Measurements from ENCODE around the gene MRO.
"Not testable (repeated sequence)": the region's sequence is repeated elsewhere in the genome, so short reads cannot be mapped to it uniquely, and the experiment has no call there.

Gene MRO

GRCh38 chr18:50783553-50783952, 36.3 kb downstream of the MRO start:
- H3K36me3 ChIP-seq (replicated peaks; ENCODE audit: low read depth, low read length): no peaks in the 10 kb centered on the region
- H4K20me1 ChIP-seq (ENCODE audit: insufficient read depth, low read length): no peaks in the 10 kb centered on the region
- no peak overlapping the region for H3K9ac ChIP-seq (ENCODE audit: low read length)
- no peak overlapping the region for H2AFZ ChIP-seq (ENCODE audit: low read depth, low read length)
- H3K4me1 ChIP-seq (ENCODE audit: low read length): no peaks in the 10 kb centered on the region
- H3K4me2 ChIP-seq (ENCODE audit: low read length): no peak overlapping the region
- H3K9me3 ChIP-seq (ENCODE audit: insufficient read depth, low read length): no peaks in the 10 kb centered on the region
- no peaks in the 10 kb centered on the region for H3K79me2 ChIP-seq (ENCODE audit: low read length)
- no peak overlapping the region for H3K4me3 ChIP-seq (ENCODE audit: low read length)
- TF ChIP-seq CTCF (IDR thresholded peaks at IDR 0.05; ENCODE audit: low read depth, low read length) (no peak), EZH2phosphoT487 (IDR thresholded peaks at IDR 0.05; ENCODE audit: low read depth) (no peak)
- H3K27me3 ChIP-seq (ENCODE audit: low read depth, low read length): peaks cover 33% of the 10 kb centered on the region
- H3K27ac ChIP-seq (ENCODE audit: low read length): no peak overlapping the region

GRCh38 chr18:50779021-50779420, 40.8 kb downstream of the MRO start:
- H3K9me3 ChIP-seq (ENCODE audit: insufficient read depth, low read length); H3K79me2 ChIP-seq (ENCODE audit: low read length); H4K20me1 ChIP-seq (ENCODE audit: insufficient read depth, low read length); H3K4me2 ChIP-seq (ENCODE audit: low read length); H3K27ac ChIP-seq (ENCODE audit: low read length); H3K4me3 ChIP-seq (ENCODE audit: low read length); H3K4me1 ChIP-seq (ENCODE audit: low read length); H3K36me3 ChIP-seq (replicated peaks; ENCODE audit: low read depth, low read length); H3K9ac ChIP-seq (ENCODE audit: low read length); H2AFZ ChIP-seq (ENCODE audit: low read depth, low read length): not testable (repeated sequence)
- H3K27me3 ChIP-seq (ENCODE audit: low read depth, low read length): peaks cover 46% of the 10 kb centered on the region

GRCh38 chr18:50776383-50776782, 43.4 kb downstream of the MRO start:
- no peak overlapping the region for H2AFZ ChIP-seq (ENCODE audit: low read depth, low read length)
- no peaks in the 10 kb centered on the region for H3K4me1 ChIP-seq (ENCODE audit: low read length)
- H3K4me2 ChIP-seq (ENCODE audit: low read length): no peak overlapping the region
- H3K9me3 ChIP-seq (ENCODE audit: insufficient read depth, low read length): 0 out of 2 replicates have a peak, but pooled peaks cover 5% of the 10 kb centered on the region
- H4K20me1 ChIP-seq (ENCODE audit: insufficient read depth, low read length): no peaks in the 10 kb centered on the region
- H3K27me3 ChIP-seq (ENCODE audit: low read depth, low read length): peaks cover 38% of the 10 kb centered on the region
- no peaks in the 10 kb centered on the region for H3K79me2 ChIP-seq (ENCODE audit: low read length)
- H3K4me3 ChIP-seq (ENCODE audit: low read length): no peak overlapping the region
- no peak overlapping the region for H3K27ac ChIP-seq (ENCODE audit: low read length)
- no peak for TF ChIP-seq CTCF (IDR thresholded peaks at IDR 0.05; ENCODE audit: low read depth, low read length)
- no peak for TF ChIP-seq EZH2phosphoT487 (IDR thresholded peaks at IDR 0.05; ENCODE audit: low read depth)
- H3K9ac ChIP-seq (ENCODE audit: low read length): no peak overlapping the region
- H3K36me3 ChIP-seq (replicated peaks; ENCODE audit: low read depth, low read length): no peaks in the 10 kb centered on the region

- Histone ChIP-seq H3K9me3 (ENCODE audit: insufficient read depth, low read length) (peaks cover 8% of the 10 kb centered on the region; the same call in 1 of the 2 replicates), H3K27me3 (ENCODE audit: low read depth, low read length) (peaks cover 34% of the 10 kb centered on the region), H3K4me2 (ENCODE audit: low read length) (no peak overlapping the region), H3K27ac (ENCODE audit: low read length) (no peak overlapping the region), H3K36me3 (replicated peaks; ENCODE audit: low read depth, low read length) (no peaks in the 10 kb centered on the region), H3K79me2 (ENCODE audit: low read length) (no peaks in the 10 kb centered on the region), H3K4me1 (ENCODE audit: low read length) (no peaks in the 10 kb centered on the region), H3K4me3 (ENCODE audit: low read length) (no peak overlapping the region), H4K20me1 (ENCODE audit: insufficient read depth, low read length) (no peaks in the 10 kb centered on the region), H3K9ac (ENCODE audit: low read length) (no peak overlapping the region), H2AFZ (ENCODE audit: low read depth, low read length) (no peak overlapping the region)
- TF ChIP-seq EZH2phosphoT487 (IDR thresholded peaks at IDR 0.05; ENCODE audit: low read depth): no peak
- TF ChIP-seq CTCF (IDR thresholded peaks at IDR 0.05; ENCODE audit: low read depth, low read length): no peak
Measured at GRCh38 chr18:50775726-50776125, 44.1 kb downstream of the MRO start.

- Histone ChIP-seq H3K27me3 (ENCODE audit: low read depth, low read length) (peaks cover 31% of the 10 kb centered on the region), H3K9ac (ENCODE audit: low read length) (no peak overlapping the region), H2AFZ (ENCODE audit: low read depth, low read length) (no peak overlapping the region), H4K20me1 (ENCODE audit: insufficient read depth, low read length) (no peaks in the 10 kb centered on the region), H3K36me3 (replicated peaks; ENCODE audit: low read depth, low read length) (no peaks in the 10 kb centered on the region), H3K79me2 (ENCODE audit: low read length) (no peaks in the 10 kb centered on the region), H3K4me1 (ENCODE audit: low read length) (no peaks in the 10 kb centered on the region), H3K4me3 (ENCODE audit: low read length) (no peak overlapping the region), H3K4me2 (ENCODE audit: low read length) (no peak overlapping the region), H3K27ac (ENCODE audit: low read length) (no peak overlapping the region), H3K9me3 (ENCODE audit: insufficient read depth, low read length) (peaks cover 13% of the 10 kb centered on the region)
- no peak for TF ChIP-seq CTCF (IDR thresholded peaks at IDR 0.05; ENCODE audit: low read depth, low read length)
- no peak for TF ChIP-seq EZH2phosphoT487 (IDR thresholded peaks at IDR 0.05; ENCODE audit: low read depth)
Measured at GRCh38 chr18:50775207-50775606, 44.6 kb downstream of the MRO start.
